Kidney (tissue), 14 donors: ENCODE data around the gene PRDX6. TPM values are rescaled to one million over a fixed set of nuclear protein-coding genes. Genes with fewer than 3 reads are reported as not detected.
"Not testable (repeated sequence)": the region's sequence is repeated elsewhere in the genome, so short reads cannot be mapped to it uniquely, and the experiment has no call there.

Experiments
- DNase-seq, 5 donors: peaks; one replicate each; pipeline ENCODE4 v3.0.0-alpha.2; 2013 to 2020
- FAIRE-seq: peaks from 2 replicates; lab custom pipeline; 2012; peaks lifted over from hg19 to GRCh38; lab: Jason Lieb, UNC
- H3K27ac ChIP-seq, 2 donors: one replicate each; pipeline ENCODE4 v1.7.0; 2013; ENCODE audit warnings: low read depth in 2 of 2, low read length in 2 of 2, inconsistent platforms in 1 of 2
- H3K27me3 ChIP-seq: one replicate; pipeline ENCODE4 v1.7.1; 2013; ENCODE audit warnings: low read length, inconsistent platforms; ENCODE audit not compliant: control insufficient read depth, insufficient read depth
- H3K36me3 ChIP-seq, 3 donors: one replicate each; pipeline versions ENCODE4 v1.7.0 to v1.7.1; 2013; ENCODE audit warnings: low read length in 3 of 3, control low read depth in 1 of 3, inconsistent platforms in 1 of 3; ENCODE audit not compliant: insufficient read depth in 3 of 3, control insufficient read depth in 2 of 3
- H3K4me1 ChIP-seq, 3 donors: one replicate each; pipeline versions ENCODE4 v1.7.0 to v1.7.1; 2013; ENCODE audit warnings: low read length in 3 of 3, inconsistent platforms in 1 of 3, low read depth in 1 of 3; ENCODE audit not compliant: control insufficient read depth in 2 of 3, insufficient read depth in 2 of 3
- H3K4me3 ChIP-seq, 3 donors: one replicate each; pipeline versions ENCODE4 v1.7.0 to v1.8.1; 2013; ENCODE audit warnings: low read length in 3 of 3, control low read depth in 1 of 3, inconsistent platforms in 1 of 3
- H3K9ac ChIP-seq, 3 donors: one replicate each; pipeline versions ENCODE4 v1.7.0 to v1.7.1; 2013; ENCODE audit warnings: low read length in 3 of 3, control low read depth in 1 of 3, inconsistent platforms in 1 of 3
- H3K9me3 ChIP-seq, 3 donors: one replicate each; pipeline versions ENCODE4 v1.7.0 to v1.7.1; 2013; ENCODE audit warnings: low read length in 3 of 3, control low read depth in 1 of 3, inconsistent platforms in 1 of 3; ENCODE audit not compliant: control insufficient read depth in 2 of 3, insufficient read depth in 1 of 3
- CTCF ChIP-seq: IDR thresholded peaks from 3 replicates; pipeline ENCODE4 v1.5.1; 2012; ENCODE audit warnings: mild to moderate bottlenecking, moderate library complexity, borderline replicate concordance; ENCODE audit not compliant: insufficient read depth; ENCODE audit errors: extremely low read depth
- intact Hi-C: fragments of 100-400 bp; cut with DNase I; formaldehyde crosslinking; loops from one replicate; pipeline ENCODE4 v1.11.1; 2022
- polyA plus RNA-seq: library from polyadenylated mRNA; stranded (reverse); fragments of 350-450 nt; fragmentation: Illumina TruSeq; extraction: RNeasy Lipid Tissue Mini Kit (QIAGEN cat#74804); gene quantifications from one replicate; pipeline ENCODE4 v1.2.3, GENCODE V29; 2014; ENCODE audit warnings: low read depth, low replicate concordance; ENCODE audit not compliant: insufficient read depth
- total RNA-seq: library from RNA; stranded (reverse); fragmentation: NEBNext Ultra II Directional; extraction: Animal tissue kit (Norgen Biotek cat#: 25700); gene quantifications from one replicate; pipeline ENCODE4 v1.2.1, GENCODE V29; 2021
- donor health status: control.
- donor health status: control.
- donor health status: control.
- donor health status: control.
- donor health status: control.
- donor health status: DM: yes; HTN: yes; CAD: no.
- donor health status: Normal renal cell carcinoma (clear cell type).

The PRDX6 gene
- total and polyA plus RNA-seq, 2 donors from 2014 or later, result 280 to 563 TPM

- H3K9me3 ChIP-seq, result no peaks in the 10 kb centered on the region
- DNase-seq, result no peak
- no peak overlapping the region for H3K9ac ChIP-seq
- no peak for FAIRE-seq
- TF ChIP-seq CTCF, result no peak
- H3K4me1 ChIP-seq, result no peaks in the 10 kb centered on the region
- H3K27ac ChIP-seq, result no peak overlapping the region
- intact Hi-C loops, result no loop called here
- no peaks in the 10 kb centered on the region for H3K27me3 ChIP-seq
- peaks cover 0 to 22% (median 16%) of the 10 kb centered on the region in 3 donors for H3K36me3 ChIP-seq
- H3K4me3 ChIP-seq, result no peak overlapping the region
Observed at GRCh38 chr1:173491508-173491907, 14.4 kb downstream of the PRDX6 start.

GRCh38 chr1:173493125-173493524 is 16.0 kb downstream of the PRDX6 start:
- H3K27ac ChIP-seq, H3K9ac ChIP-seq, DNase-seq, intact Hi-C loops, H3K4me3 ChIP-seq, H3K9me3 ChIP-seq, FAIRE-seq, H3K27me3 ChIP-seq, H3K4me1 ChIP-seq, H3K36me3 ChIP-seq: not testable (repeated sequence)

- Histone ChIP-seq H3K27me3 (no peaks in the 10 kb centered on the region), H3K4me3 (no peak overlapping the region), H3K27ac (no peak overlapping the region), H3K36me3 (no peaks in the 10 kb centered on the region), H3K9me3 (no peaks in the 10 kb centered on the region), H3K9ac (no peak overlapping the region), H3K4me1 (no peaks in the 10 kb centered on the region)
- intact Hi-C loops, result no loop called here
- no peak for TF ChIP-seq CTCF
- FAIRE-seq, result no peak
- DNase-seq, result no peak
Observed at GRCh38 chr1:173495609-173496267, 18.6 kb downstream of the PRDX6 start.

DNA sequence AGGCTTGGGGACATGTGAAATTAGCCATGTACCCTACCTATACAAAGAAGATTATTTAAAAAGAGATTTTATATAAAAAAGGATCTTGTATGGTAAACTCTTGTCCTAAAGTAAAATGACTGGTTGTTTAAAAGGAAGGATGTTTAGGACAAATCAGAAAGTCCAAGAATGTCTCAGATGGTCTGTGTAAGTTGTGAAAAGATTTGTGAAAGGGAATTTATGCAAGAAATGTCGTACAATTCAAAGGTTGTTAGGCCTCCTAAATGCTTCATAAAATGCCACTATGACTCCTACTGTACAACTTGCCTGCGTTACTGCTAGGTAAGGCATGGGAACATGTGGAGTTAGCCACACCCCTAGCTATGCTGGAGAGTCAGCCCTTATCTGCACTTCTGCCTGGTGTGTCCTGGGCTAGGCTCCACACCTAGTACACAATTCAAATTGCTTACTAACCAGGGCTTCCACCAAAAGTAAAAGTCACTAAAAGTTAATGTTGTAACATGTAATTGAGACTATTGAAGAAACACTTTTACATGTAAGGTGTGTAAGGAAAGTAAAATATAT is 19.7 kb downstream of the PRDX6 start:
- no peak for TF ChIP-seq CTCF
- Histone ChIP-seq H3K4me3 (no peak overlapping the region), H3K36me3 (no peaks in the 10 kb centered on the region), H3K27ac (no peak overlapping the region), H3K27me3 (no peaks in the 10 kb centered on the region), H3K9ac (no peak overlapping the region), H3K9me3 (no peaks in the 10 kb centered on the region), H3K4me1 (no peaks in the 10 kb centered on the region)
- intact Hi-C loops, result no loop called here
- no peak for DNase-seq
- FAIRE-seq, result no peak
